GM21526 (cell line): ENCODE results near the gene SLC16A7.

Experiments used
- ATAC-seq: cut with Tn5 transposase; IDR thresholded peaks from one replicate; pipeline ENCODE4 v1.9.1; 2021; ENCODE audit warnings: moderate library complexity; ENCODE audit not compliant: unreplicated experiment, low FRiP score

The SLC16A7 gene

GRCh38 chr12:59660921-59661597 lies 65.2 kb downstream of the SLC16A7 start:
- ATAC-seq, result no peak

GRCh38 chr12:59664495-59664894 lies 68.7 kb downstream of the SLC16A7 start:
- no peak for ATAC-seq

- ATAC-seq, result no peak
Observed at GRCh38 chr12:59665701-59666100, 69.9 kb downstream of the SLC16A7 start.

- no peak for ATAC-seq
Observed at GRCh38 chr12:59668674-59669073, 72.8 kb downstream of the SLC16A7 start.

GRCh38 chr12:59672273-59672672 lies 76.4 kb downstream of the SLC16A7 start:
- no peak for ATAC-seq

- ATAC-seq, result no peak
Observed at GRCh38 chr12:59675461-59675860, 79.6 kb downstream of the SLC16A7 start.

- no peak for ATAC-seq
Observed at GRCh38 chr12:59677857-59678256, 82.0 kb downstream of the SLC16A7 start.

GRCh38 chr12:59678759-59679411 lies 83.1 kb downstream of the SLC16A7 start:
- ATAC-seq, result no peak

- no peak for ATAC-seq
Observed at GRCh38 chr12:59689776-59690175, 93.9 kb downstream of the SLC16A7 start.

GRCh38 chr12:59695379-59695778 lies 99.5 kb downstream of the SLC16A7 start:
- ATAC-seq, result no peak

GRCh38 chr12:59698600-59698999 lies 102.8 kb downstream of the SLC16A7 start:
- ATAC-seq, result no peak

GRCh38 chr12:59699421-59700152 lies 103.8 kb downstream of the SLC16A7 start:
- ATAC-seq, result no peak

GRCh38 chr12:59700153-59700450 lies 104.3 kb downstream of the SLC16A7 start:
- ATAC-seq, result no peak

- ATAC-seq, result no peak
Observed at GRCh38 chr12:59708064-59708463, 112.2 kb downstream of the SLC16A7 start.

GRCh38 chr12:59708484-59708883 lies 112.7 kb downstream of the SLC16A7 start:
- no peak for ATAC-seq

GRCh38 chr12:59710004-59710628 lies 114.3 kb downstream of the SLC16A7 start:
- no peak for ATAC-seq

- ATAC-seq, result no peak
Observed at GRCh38 chr12:59710964-59711363, 115.1 kb downstream of the SLC16A7 start.

GRCh38 chr12:59715434-59715833 lies 119.6 kb downstream of the SLC16A7 start:
- no peak for ATAC-seq

GRCh38 chr12:59716043-59716442 lies 120.2 kb downstream of the SLC16A7 start:
- ATAC-seq, result no peak

GRCh38 chr12:59717436-59717835 lies 121.6 kb downstream of the SLC16A7 start:
- ATAC-seq, result no peak

GRCh38 chr12:59719701-59720100 lies 123.9 kb downstream of the SLC16A7 start:
- no peak for ATAC-seq
